GM19238 (cell line): Measurements from ENCODE around the gene DDX39B.
"Not testable (repeated sequence)": the region's sequence is repeated elsewhere in the genome, so short reads cannot be mapped to it uniquely, and the experiment has no call there.

Experiments used
- DNase-seq: peaks from one replicate; pipeline ENCODE4 v3.0.0; 2011; ENCODE audit warnings: low spot score; ENCODE audit not compliant: insufficient read length

Gene DDX39B

DNA sequence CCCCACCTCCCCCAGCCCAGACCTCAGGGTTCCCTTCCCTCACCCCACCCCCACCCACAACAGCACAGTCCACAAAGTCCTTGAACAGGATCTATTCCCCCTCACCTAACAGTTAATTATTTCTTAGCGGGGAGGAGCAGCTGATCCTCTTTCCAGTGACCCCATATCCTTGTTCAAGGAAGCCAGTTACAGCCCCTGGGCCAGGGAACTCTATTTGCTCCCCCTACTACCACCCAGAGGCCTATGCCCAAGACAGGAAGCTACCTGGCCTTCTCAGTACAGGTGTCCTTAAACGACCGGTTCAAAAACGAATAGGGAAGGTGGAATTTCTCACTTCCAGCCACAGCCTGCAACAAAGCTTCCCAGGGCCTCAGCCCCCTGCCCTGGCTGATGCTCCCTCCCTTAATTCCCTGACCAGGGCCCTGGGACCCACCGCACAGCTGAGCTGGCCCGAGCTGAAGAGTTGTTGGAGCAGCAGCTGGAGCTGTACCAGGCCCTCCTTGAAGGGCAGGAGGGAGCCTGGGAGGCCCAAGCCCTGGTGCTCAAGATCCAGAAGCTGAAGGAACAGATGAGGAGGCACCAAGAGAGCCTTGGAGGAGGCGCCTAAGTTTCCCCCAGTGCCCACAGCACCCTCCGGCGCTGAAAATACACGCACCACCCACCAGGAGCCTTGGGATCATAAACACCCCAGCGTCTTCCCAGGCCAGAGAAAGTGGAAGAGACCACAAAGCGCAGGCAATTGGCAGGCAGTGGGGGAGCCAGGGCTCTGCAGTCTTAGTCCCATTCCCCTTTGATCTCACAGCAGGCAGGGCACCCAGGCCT, 12.3 kb downstream of the DDX39B start:
- DNase-seq: no peak

DNA sequence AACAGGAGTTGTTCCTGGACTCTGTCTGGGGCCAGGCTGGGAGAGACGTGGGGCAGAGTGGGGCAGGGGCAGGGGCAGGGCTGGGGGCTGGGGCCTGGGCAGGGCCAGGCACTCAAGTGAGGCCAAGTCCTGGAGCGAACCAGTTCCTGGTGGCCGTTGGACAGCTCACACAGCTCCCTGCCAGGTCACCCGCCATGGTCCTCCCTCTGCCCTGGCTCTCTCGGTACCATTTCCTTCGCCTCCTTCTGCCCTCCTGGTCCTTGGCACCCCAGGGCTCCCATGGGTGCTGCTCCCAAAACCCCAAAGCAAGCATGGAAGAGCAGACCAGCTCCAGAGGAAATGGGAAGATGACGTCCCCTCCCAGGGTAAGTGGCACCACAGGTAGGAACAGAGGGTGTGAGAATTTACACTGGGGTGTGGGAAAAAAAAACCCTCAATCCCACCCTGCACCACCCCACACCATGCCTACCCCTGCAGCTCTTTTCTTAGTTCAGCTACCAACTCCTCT, 12.9 kb downstream of the DDX39B start, which contains the start of gene MCCD1:
Gene MCCD1 (plus strand): TSS at position 142 of the 508 bp plus-strand sequence. CDS start 53 bp downstream, at position 195.
- no peak for DNase-seq

DNA sequence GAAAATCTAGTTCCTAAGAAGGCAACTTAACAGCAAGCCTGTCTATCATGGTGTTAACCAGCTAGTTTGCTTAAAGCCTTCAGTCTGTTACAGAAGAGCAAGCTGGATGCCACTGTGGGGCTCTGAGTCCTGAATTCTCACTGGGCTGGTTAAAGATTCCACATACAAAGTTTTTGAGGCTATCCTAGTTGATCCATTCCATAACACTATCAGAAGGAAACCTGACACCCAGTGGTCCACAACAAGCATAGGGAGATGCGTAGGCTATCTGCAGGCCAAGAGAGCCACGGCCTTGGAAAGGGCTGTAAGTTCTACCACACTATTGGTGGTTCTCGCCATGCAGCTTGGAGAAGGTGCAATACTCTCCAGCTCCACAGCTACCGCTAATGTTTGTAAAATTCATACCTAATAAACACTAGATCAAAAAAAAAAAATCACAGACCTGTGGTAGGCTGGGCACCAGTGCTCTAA, 13.5 kb downstream of the DDX39B start:
- no peak for DNase-seq

DNA sequence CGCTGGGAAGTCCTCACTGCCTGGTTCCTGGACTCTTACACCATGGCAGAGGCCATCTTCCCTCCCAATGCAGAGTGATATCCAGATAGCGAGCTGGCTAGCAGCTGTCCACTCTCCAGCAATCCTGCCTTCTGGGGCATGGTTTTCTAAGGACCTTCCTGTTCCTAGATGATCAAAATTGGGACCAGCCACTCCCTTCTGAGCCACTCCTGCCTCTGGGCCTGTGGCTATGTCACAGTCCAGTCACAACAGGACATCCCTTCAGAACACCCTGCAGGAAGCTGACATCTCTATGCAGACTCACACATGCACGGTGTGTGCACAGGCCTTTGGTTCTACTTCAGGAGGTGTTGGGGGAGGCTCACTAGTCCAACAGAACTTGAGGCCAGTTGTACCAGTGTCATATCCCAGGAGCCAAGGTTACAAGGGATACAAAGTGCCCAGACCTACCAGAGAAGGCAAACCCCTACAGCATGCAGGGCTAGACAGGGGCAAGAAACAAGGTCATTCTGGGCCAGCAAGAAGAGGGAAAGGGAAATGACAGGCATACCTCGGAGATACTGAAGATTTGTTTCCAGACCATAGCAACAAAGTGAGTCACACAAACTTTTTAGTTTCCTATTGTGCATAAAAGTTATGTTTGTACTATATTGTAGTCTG, 15.7 kb downstream of the DDX39B start:
- DNase-seq: no peak

DNA sequence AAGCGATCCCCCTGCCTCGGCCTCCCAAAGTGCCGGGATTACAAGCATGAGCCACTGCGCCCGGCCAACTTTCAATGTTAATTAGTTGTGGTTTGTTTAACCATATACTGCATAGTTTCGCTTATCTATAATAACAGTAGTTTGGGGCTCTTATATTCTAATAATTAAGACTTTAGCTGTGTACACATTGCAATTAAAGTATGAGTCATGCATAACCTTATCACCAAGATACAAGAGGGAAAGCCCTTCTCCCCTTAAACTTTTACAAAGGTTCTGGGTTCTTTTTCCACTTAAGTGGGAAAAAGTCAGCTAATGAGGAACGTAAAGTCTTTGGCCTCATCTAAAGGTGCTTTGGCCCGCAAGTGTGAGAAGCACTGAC, 16.3 kb downstream of the DDX39B start:
- DNase-seq: no peak

DNA sequence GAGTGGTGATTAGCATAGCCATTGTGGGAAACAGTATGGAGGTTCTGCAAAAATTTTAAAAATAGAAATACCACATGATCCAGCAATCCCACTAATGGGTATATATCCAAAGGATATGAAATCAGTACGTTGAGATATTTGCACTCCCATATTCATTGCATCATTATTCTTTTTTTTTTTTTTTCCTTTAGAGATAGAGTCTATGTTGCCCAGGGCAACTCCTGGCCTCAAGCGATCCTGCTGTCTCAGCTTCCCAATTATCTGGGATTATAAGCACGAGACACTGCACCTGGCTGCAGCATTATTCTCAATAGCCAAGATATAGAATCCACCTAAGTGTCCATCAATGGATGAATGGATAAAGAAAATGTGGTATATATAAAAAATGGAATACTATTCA, 20.0 kb downstream of the DDX39B start:
- DNase-seq: no peak

DNA sequence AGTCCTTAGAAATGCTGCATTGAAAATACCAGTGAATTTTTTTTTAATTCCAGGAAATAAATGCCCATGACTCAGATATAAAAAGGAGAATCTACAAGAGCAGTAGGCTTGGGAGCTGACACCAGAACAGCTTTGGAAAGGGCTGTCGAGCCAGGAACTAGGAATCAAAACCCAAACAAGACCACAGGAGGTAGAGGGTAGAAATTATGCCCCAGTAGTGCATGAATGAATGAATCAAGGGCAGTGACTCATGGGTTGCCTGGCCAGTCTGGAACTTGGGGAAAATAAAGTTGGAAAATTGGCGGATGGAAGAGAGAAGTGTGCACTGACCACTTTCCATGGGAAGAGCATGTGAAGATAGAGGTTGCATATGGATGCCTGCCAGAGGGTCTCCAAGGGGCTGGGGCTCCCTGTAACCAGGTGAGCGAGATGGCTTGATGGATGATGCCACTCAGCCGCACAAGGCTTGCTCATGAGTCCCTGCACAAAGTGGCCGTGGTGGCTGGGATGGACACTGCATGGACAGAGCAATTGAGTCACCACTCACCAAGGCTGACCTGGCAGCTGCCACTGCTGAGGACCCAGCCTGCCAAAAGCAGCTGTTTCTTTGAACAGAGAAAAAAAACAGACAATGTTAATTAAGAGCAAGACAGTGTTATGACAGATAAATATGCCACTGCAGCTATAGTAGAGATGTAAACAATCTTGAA, 28.2 kb downstream of the DDX39B start:
- no peak for DNase-seq

DNA sequence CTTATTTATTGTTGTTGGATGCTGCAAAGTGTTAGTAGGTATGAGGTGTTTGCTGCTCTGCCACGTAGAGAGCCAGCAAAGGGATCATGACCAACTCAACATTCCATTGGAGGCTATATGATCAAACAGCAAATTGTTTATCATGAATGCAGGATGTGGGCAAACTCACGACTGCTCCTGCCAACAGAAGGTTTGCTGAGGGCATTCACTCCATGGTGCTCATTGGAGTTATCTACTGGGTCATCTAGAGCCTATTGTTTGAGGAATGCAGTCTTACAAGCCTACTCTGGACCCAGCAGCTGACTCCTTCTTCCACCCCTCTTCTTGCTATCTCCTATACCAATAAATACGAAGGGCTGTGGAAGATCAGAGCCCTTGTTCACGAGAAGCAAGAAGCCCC, 31.8 kb downstream of the DDX39B start:
- no peak for DNase-seq

DNA sequence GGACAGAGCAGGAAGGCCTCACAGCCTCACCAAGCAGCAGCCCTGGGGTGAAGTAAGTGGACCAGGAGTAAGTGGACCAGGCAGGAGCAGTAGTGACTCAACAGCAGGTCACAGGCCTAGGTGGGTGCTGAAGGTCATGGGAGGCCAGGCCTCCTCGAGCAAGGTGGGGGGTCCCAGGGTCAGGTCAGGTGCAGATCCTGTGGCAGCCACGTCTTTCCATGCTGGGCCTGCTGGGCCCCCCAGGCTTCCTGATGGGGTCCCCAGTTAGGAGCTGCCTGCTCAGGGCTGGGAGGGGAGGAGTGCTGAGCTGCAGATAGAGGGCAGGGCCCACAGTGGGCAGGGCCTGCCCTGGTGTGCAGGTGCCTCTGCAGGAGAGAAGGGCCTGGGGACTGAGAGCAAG, 32.8 kb downstream of the DDX39B start:
- DNase-seq: not testable (repeated sequence)

DNA sequence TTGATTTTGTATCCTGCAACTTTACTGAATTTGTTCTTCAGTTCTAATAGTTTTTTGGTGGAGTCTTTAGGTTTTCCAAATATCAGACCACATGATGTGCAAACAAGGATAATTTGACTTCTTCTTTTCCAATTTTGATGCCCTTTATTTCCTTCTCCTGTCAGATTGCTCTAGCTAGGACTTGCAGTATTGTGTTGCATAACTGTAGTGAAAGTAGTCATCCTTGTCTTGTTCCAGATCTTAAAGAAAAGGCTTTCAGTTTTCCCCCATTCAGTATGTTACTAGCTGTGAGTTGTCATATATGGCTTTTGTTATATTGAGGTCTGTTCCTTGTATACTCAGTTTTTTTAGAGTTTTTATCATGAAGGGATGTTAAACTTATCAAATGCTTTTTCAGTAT, 39.2 kb downstream of the DDX39B start:
- DNase-seq: no peak

DNA sequence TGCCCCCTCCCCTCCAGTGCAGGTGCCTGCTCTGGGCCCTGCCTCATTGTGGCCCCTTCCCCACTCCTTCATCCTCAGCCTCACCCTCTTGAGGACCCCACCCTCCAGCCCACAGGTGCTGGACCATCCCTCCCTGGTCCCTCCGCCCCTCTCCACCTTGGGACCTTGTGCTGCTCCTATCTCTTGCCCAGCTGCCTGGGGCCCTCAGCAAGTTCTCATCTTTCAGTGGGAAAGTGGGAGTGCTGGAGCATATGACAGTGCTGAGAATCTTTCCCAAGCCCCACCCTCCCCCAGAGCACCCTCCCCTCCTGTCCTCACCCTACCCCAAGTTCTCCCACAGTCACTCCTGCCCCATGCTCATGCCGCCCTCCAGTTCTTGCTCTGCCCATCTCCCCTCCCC, 42.2 kb downstream of the DDX39B start:
- not testable (repeated sequence) for DNase-seq

DNA sequence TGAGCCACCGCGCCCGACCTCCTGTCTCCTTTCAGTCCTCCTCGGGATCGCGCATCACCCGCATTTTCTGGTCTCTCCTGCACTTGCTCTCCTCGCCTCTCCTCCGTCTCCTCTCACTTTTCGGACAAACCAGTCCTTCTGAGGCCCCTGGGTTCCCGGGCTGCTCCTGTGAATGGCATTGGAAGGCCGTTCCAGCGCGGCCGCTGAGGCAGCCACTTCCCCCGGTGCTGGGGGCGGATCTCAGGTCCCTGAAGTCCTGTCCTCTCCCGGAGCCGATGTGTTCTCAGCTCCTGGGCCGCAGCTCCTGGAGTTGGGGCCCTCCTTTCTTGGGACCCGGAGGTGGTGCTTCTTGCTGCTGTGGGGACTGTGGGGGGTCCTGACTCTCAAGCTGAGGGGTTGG, 43.1 kb downstream of the DDX39B start:
- no peak for DNase-seq

DNA sequence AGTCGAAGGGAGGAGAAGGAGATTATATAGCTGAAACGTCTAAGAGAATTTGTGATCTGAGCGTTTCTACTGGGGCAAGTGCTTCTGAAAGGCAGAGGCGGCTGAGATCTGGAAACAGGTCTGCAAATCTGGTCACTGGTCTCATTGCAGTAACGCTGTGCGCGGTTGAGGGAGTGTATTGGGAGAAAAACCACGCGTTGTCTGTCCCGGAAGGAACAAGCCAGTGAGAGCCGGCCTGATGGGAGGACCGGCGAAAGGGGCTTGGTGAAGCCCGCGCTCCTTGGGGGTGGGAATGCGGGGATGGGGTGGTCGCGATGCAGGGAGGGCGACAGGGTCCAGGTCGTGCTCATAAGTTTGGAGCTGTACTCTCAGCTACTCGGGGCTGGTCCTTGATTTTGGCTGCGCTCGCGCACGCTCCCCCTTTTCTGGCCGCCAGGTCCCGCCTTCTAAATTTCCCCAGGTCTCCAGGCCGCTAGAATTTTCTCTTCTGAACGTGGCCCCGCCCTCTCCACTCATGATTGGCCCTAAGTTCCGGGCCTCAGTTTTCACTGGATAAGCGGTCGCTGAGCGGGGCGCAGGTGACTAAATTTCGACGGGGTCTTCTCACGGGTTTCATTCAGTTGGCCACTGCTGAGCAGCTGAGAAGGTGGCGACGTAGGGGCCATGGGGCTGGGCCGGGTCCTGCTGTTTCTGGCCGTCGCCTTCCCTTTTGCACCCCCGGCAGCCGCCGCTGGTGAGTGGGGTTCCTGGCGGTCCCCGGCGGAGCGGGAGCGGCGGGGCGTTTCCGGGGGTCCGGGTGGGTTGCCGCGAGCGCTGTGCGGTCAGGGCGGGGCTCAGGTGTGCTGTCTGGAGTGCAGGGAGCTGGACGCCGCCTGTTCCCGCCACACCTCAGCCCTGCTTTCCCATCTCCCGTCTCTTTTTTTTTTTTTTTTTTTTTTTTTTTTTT, 44.0 kb downstream of the DDX39B start, which contains the start of gene MICB:
Gene MICB (plus strand): TSS at position 615 of the 946 bp plus-strand sequence. CDS start 49 bp downstream, at position 664.
- peak; percentile 70 for DNase-seq

DNA sequence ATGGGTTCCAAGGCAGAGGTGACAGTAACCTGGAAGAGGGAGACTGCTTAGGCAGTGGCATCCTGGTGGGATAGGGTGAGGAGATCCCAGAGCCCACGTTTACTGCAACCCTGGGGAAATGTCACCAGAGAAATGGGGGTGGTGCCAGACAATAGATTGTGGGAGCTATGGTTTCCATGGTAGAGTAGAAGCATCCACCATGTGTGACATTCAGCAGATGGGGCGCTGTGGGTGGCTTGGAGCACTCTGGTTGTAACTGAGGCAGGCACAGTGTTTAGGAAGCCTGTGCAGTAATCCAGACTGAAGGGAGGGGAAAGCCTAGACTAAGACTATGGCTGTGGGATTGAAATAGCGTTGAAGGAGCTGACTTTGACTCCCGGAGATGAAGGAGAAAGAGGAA, 45.0 kb downstream of the DDX39B start:
- DNase-seq: not testable (repeated sequence)

DNA sequence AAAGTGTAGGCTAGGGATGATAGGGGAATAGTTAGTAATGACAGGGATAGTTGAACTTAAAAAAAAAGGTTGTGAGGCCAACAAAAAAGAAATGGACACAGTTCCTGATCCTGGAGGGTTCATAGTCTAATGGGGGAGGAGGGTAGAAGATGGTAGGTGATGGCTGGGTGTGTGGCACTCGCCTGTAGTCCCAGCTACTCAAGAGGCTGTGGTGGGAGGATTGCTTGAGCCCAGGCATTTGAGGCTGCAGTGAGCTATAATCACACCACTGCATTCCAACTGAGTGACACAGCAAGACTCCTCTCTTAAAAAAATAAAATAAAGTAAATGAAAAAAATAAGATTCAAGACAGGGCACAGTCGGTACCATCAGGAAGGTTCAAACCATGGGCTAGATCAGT, 46.2 kb downstream of the DDX39B start:
- no peak for DNase-seq

DNA sequence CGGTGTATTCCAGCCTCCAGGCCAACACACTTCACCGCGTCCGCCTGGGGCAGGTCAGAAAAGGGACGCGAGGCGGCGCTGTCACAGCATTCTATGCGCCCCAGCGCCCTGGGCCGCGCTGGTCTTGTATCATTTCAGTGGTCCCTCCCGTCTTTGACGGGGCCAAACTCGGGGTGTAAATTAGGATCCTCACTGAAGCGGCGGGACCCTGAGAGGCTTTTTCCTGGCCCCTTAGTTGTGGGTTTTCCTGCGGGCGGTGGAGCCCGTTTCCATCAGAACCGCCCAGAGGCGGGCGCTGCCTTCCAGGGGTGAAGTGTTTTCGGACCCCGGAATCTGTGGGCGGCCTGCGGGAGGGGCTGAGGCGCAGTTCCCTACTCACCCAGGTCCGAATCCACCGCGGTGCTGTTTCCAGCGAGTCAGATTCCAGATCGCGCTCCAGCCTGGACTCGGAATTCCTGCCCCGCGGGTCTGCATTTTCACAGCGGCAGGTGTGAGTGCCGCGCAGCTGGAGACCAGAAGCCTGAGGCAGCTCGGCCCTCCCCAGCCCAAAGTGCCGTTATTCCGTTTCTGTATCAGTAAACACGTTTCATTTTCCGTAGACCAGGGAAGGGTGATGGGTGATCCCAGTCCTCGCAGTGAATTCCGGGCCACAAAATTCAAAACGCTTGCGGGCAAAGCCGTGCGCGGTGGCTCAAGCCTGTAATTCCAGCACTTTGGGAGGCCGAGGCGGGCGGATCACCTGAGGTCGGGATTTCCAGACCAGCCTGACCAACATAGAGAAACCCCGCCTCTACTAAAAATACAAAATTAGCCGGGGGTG, 47.7 kb downstream of the DDX39B start:
- DNase-seq: peak; percentile 50

DNA sequence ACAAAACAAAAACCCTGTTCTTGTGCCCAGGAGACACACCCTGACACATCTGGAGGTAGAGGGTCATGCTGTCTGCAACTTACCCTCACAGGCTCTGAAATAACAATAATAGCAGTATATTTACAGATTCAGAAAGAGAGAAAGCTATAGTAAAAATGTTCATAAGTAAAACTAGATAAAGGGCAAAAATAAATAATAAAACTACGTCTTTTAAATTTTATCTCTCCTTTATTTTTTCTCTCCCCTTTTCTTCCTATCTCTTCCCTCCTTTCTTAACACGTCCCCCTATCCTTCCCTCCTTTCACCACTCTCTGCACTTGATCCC, 48.3 kb downstream of the DDX39B start:
- not testable (repeated sequence) for DNase-seq

DNA sequence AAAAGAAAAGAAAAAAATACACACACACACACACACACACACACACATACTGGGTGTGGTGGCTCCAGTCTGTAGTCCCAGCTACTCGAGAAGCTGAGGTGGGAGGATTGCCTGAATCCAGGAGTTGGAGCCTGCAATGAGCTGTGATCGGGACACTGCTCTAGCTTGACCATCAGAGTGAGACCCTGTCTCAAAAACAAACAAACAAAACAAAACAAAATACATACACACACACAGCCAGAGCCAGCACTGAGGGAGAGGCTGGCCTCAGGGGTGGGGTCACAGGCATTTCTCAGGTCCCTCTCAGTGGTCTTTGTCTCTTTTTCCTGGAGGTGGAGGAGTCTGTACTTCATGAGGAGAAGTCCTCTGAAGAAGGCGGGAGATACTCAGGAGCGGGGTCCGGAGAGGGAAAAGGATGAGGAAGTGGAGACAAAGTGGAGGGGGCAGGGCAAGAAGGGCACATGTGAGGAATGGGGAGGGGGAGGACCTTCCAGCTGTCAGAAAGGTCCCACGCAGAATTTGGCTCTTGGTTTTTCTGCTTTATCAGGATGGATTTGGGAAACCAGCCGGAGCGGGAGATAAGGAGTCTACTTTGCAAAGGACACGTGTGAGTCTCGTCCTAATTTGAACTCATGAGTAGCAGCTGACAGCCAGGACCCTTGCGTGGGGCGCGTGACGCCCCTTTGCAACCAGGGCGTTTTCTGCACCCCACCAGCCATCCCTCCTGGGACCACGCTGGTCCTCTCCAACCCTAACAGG, 51.5 kb downstream of the DDX39B start:
- no peak for DNase-seq

DNA sequence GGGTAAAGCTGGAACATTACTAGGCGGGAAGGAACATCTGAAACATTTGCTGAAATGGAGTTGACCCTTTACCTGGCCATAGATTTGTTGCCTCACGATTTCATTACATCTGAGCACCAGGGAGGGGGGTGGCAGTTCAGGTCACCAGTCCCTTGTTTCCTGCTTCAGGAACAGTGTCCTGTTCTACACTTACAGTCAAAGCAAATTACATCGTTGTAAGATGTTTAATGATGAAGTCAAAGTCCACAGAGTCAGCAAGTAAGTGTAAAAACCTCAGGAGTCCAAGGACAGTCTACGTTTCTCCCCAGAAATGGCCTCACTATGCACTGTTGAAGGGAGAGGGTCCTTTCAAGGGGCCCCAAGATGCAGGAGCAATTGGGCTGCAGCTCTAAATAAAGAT, 52.7 kb downstream of the DDX39B start:
- DNase-seq: no peak
